Trophoblast cell (in vitro differentiated cells and primary cell): ENCODE results near the gene CLIC4.

Source experiments
- DNase-seq, 2 donors: peaks; one replicate each; pipeline ENCODE4 v3.0.0-alpha.2; 2016
- H2AFZ ChIP-seq: 2 replicates; pipeline ENCODE4 v1.6.1; 2013; ENCODE audit warnings: low read length, moderate library complexity, mild to moderate bottlenecking; ENCODE audit not compliant: insufficient read depth, poor library complexity
- H2AK5ac ChIP-seq: 2 replicates; pipeline ENCODE4 v1.6.1; 2013; ENCODE audit warnings: mild to moderate bottlenecking, low read length
- H2BK120ac ChIP-seq: 2 replicates; pipeline ENCODE4 v1.6.1; 2013; ENCODE audit warnings: low read length, mild to moderate bottlenecking, moderate library complexity; ENCODE audit not compliant: insufficient read depth, poor library complexity
- H2BK12ac ChIP-seq: 2 replicates; pipeline ENCODE4 v1.6.1; 2013; ENCODE audit warnings: mild to moderate bottlenecking, low read length, moderate library complexity
- H2BK5ac ChIP-seq: 2 replicates; pipeline ENCODE4 v1.6.1; 2013; ENCODE audit warnings: low read length, low read depth, moderate library complexity, mild to moderate bottlenecking; ENCODE audit not compliant: poor library complexity
- H3K14ac ChIP-seq: 2 replicates; pipeline ENCODE4 v1.6.1; 2013; ENCODE audit warnings: mild to moderate bottlenecking, low read length
- H3K18ac ChIP-seq: 2 replicates; pipeline ENCODE4 v1.6.1; 2013; ENCODE audit warnings: mild to moderate bottlenecking, low read length
- H3K23ac ChIP-seq: 2 replicates; pipeline ENCODE4 v1.6.1; 2013; ENCODE audit warnings: low read length
- H3K27ac ChIP-seq: 2 replicates; pipeline ENCODE4 v1.5.1; 2013; ENCODE audit warnings: low read depth, mild to moderate bottlenecking, inconsistent platforms, low read length, moderate library complexity
- H3K27me3 ChIP-seq: 2 replicates; pipeline ENCODE4 v1.6.1; 2013; ENCODE audit warnings: inconsistent platforms, mild to moderate bottlenecking, low read length, moderate library complexity; ENCODE audit not compliant: insufficient read depth
- H3K36me3 ChIP-seq, 2 experiments: 1 replicate in 1 of 2; 2 replicates in 1 of 2; pipeline ENCODE4 v1.6.1; 2013; ENCODE audit warnings: low read length in 2 of 2, mild to moderate bottlenecking in 2 of 2, moderate library complexity in 1 of 2; ENCODE audit not compliant: insufficient read depth in 2 of 2, control insufficient read depth in 1 of 2
- H3K4ac ChIP-seq: 2 replicates; pipeline ENCODE4 v1.6.1; 2013; ENCODE audit warnings: low read depth, mild to moderate bottlenecking, low read length, moderate library complexity
- H3K4me1 ChIP-seq, 2 experiments: 1 replicate in 1 of 2; 2 replicates in 1 of 2; pipeline ENCODE4 v1.6.1; 2013; ENCODE audit warnings: low read length in 2 of 2, mild to moderate bottlenecking in 2 of 2, moderate library complexity in 1 of 2; ENCODE audit not compliant: insufficient read depth in 2 of 2, control insufficient read depth in 1 of 2
- H3K4me2 ChIP-seq: 2 replicates; pipeline ENCODE4 v1.6.1; 2013; ENCODE audit warnings: inconsistent platforms, mild to moderate bottlenecking, low read length, moderate library complexity
- H3K4me3 ChIP-seq: 2 replicates; pipeline ENCODE4 v1.5.1; 2013; ENCODE audit warnings: mild to moderate bottlenecking, low read depth, low read length, inconsistent platforms
- H3K79me1 ChIP-seq: one replicate; pipeline ENCODE4 v1.6.1; 2013; ENCODE audit warnings: low read length
- H3K79me2 ChIP-seq: 2 replicates; pipeline ENCODE4 v1.6.1; 2013; ENCODE audit warnings: low read length, mild to moderate bottlenecking; ENCODE audit not compliant: control insufficient read depth, insufficient read depth, poor library complexity
- H3K9ac ChIP-seq: 2 replicates; pipeline ENCODE4 v1.6.1; 2013; ENCODE audit warnings: mild to moderate bottlenecking, low read length
- H3K9me3 ChIP-seq: 2 replicates; pipeline ENCODE4 v1.6.1; 2013; ENCODE audit warnings: low read depth, mild to moderate bottlenecking, control low read depth, inconsistent platforms, low read length; ENCODE audit not compliant: insufficient read depth
- H4K12ac ChIP-seq: 2 replicates; pipeline ENCODE4 v1.6.1; 2013; ENCODE audit warnings: low read depth, mild to moderate bottlenecking, low read length, moderate library complexity
- H4K8ac ChIP-seq: 2 replicates; pipeline ENCODE4 v1.6.1; 2013; ENCODE audit warnings: low read depth, mild to moderate bottlenecking, low read length, moderate library complexity
- H4K91ac ChIP-seq: one replicate; pipeline ENCODE4 v1.6.1; 2013; ENCODE audit warnings: low read depth, mild to moderate bottlenecking, low read length, moderate library complexity
- WGBS: extraction: QIAGEN DNeasy Blood & Tissue Kit; methylation state at CpG from one replicate; pipeline ENCODE4 v1.1.7; 2013; ENCODE audit warnings: missing lambda C conversion rate; ENCODE audit not compliant: insufficient read length, insufficient coverage; ENCODE audit errors: extremely low coverage; 5-methylcytosine and 5-hydroxymethylcytosine counted together

The CLIC4 gene

DNA sequence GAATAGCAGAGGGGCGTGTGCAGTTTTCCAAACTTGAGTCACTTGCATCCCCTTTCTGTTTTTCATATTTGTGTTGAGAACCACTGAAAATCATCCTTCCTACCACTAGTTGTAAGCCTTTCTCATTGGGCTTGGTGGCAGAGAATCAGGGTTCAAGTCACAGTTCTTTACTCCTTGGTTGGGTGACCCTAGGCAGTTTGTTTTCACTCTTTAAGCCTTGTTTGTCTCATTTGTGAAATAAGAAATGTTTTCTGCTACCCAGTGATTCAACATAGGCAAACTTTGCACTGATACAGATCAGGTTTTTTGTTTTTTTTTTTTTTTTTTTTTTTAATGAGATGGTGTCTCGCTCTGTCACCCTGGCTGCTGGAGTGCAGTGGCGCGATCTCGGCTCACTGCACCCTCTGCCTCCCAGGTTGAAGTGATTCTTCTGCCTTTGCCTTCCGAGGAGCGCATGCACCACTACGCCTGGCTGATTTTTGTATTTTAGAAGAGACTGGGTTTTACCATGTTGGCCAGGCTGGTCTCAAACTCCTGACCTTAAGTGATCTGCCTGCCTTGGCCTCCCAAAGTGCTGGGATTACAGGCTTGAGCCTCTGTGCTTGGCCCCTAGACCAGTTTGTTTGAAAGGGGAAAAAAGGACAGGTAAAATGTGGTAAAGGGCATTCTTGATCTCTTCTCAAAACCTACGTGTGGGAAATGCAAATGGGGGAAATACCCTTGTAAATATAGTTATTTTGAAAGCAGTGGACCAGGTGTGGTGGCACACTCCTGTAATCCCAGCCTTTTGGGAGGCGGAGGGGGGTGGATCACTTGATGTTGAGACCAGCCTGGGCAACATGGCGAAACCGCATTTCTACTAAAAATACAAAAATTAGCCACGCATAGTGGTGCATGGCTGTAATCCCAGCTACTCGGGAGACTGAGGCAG is 3.2 kb downstream of the CLIC4 start:
- H3K4me1 ChIP-seq: peaks cover 6 to 18% of the 10 kb centered on the region in 2 experiments
- H2BK12ac ChIP-seq: no peak overlapping the region
- peak overlapping the region; percentile 28 for H3K4me2 ChIP-seq
- DNase-seq: peak in 1 of 2 donors; percentile 26
- no peak overlapping the region for H4K91ac ChIP-seq
- no peak overlapping the region for H4K8ac ChIP-seq
- H3K79me1 ChIP-seq: peaks cover 19% of the 10 kb centered on the region
- no peak overlapping the region for H3K9ac ChIP-seq
- H3K9me3 ChIP-seq: no peaks in the 10 kb centered on the region
- H3K23ac ChIP-seq: no peak overlapping the region
- H3K79me2 ChIP-seq: peaks cover 46% of the 10 kb centered on the region
- H2BK5ac ChIP-seq: no peak overlapping the region
- H3K27me3 ChIP-seq: no peaks in the 10 kb centered on the region
- H3K18ac ChIP-seq: no peak overlapping the region
- H3K4me3 ChIP-seq: no peak overlapping the region
- H3K27ac ChIP-seq: no peak overlapping the region
- H4K12ac ChIP-seq: no peak overlapping the region
- H3K36me3 ChIP-seq: peaks cover 2 to 5% of the 10 kb centered on the region in 2 experiments
- no peak overlapping the region for H2AK5ac ChIP-seq
- no CpG with 5 or more reads among the region's 14 CpGs for WGBS
- H2BK120ac ChIP-seq: no peak overlapping the region
- H2AFZ ChIP-seq: no peak overlapping the region
- H3K4ac ChIP-seq: peak overlapping the region; percentile 97
- no peak overlapping the region for H3K14ac ChIP-seq

DNA sequence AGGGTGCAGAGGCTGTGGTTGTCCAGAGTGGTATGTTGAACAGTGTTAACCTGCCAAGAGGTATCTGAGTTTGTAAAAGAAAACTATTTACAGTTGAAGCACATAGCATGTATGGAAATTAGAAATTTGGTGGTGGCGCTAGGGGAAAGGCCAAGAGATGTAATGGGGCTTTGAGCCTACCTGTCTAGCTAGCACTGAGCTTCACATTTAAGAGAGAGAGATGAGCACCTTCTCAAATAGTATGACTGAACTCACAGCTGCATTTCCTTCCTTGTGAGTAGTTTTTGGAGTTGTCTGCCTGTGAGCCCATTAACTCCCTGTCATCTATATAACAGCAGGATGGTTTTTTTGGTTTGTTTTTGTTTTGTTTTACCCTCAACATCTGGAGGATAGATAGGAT is 4.0 kb downstream of the CLIC4 start:
- no peak overlapping the region for H4K12ac ChIP-seq
- no peak overlapping the region for H2AFZ ChIP-seq
- no peak overlapping the region for H4K91ac ChIP-seq
- H2BK120ac ChIP-seq: no peak overlapping the region
- no peak overlapping the region for H2BK12ac ChIP-seq
- H3K4ac ChIP-seq: peak overlapping the region; percentile 43
- H3K4me3 ChIP-seq: no peak overlapping the region
- no peak overlapping the region for H3K4me2 ChIP-seq
- H3K27ac ChIP-seq: no peak overlapping the region
- H3K4me1 ChIP-seq: peaks cover 3 to 12% of the 10 kb centered on the region in 2 experiments
- WGBS: no CpG with 5 or more reads among the region's 1 CpG
- no peak overlapping the region for H4K8ac ChIP-seq
- H3K14ac ChIP-seq: no peak overlapping the region
- no peaks in the 10 kb centered on the region for H3K9me3 ChIP-seq
- H3K23ac ChIP-seq: no peak overlapping the region
- H2AK5ac ChIP-seq: no peak overlapping the region
- no peak overlapping the region for H3K9ac ChIP-seq
- H2BK5ac ChIP-seq: no peak overlapping the region
- peak in 1 of 2 donors; percentile 24 for DNase-seq
- no peaks in the 10 kb centered on the region for H3K27me3 ChIP-seq
- H3K79me1 ChIP-seq: peaks cover 15% of the 10 kb centered on the region
- peaks cover 2 to 5% of the 10 kb centered on the region in 2 experiments for H3K36me3 ChIP-seq
- H3K18ac ChIP-seq: no peak overlapping the region
- peaks cover 46% of the 10 kb centered on the region for H3K79me2 ChIP-seq

DNA sequence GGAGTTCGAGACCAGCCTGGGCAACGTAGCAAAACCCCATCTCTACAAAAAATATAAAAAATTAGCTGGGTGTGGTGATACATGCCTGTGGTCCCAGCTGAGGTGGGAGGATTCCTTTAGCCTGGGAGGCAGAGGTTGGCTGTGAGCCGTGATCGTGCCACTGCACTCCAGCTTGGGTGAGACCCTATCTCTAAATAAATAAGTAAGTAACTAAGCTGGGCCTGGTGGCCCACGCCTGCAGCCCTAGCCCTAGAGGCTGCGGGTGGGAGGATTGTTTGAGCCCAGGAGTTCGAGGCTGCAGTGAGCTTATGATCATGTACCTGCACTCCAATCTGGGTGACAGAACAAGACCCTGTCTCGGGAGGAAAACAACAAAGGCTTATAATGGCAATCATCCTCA is 4.6 kb downstream of the CLIC4 start:
- Histone ChIP-seq H3K36me3 (peaks cover 2 to 5% of the 10 kb centered on the region in 2 experiments), H3K23ac (no peak overlapping the region), H4K12ac (no peak overlapping the region), H3K4me3 (no peak overlapping the region), H3K27me3 (no peaks in the 10 kb centered on the region), H4K91ac (no peak overlapping the region), H2BK120ac (no peak overlapping the region), H3K27ac (no peak overlapping the region), H3K4me1 (peaks cover 3 to 10% of the 10 kb centered on the region in 2 experiments), H2BK12ac (no peak overlapping the region), H3K79me2 (peaks cover 46% of the 10 kb centered on the region), H3K9ac (no peak overlapping the region), H2AK5ac (no peak overlapping the region), H3K14ac (no peak overlapping the region), H3K4ac (peak overlapping the region; percentile 61), H3K9me3 (no peaks in the 10 kb centered on the region), H3K79me1 (peaks cover 13% of the 10 kb centered on the region), H2BK5ac (no peak overlapping the region), H3K4me2 (no peak overlapping the region), H3K18ac (no peak overlapping the region), H2AFZ (no peak overlapping the region), H4K8ac (no peak overlapping the region)
- DNase-seq: peak in 1 of 2 donors; percentile 9
- WGBS: no CpG with 5 or more reads among the region's 8 CpGs

DNA sequence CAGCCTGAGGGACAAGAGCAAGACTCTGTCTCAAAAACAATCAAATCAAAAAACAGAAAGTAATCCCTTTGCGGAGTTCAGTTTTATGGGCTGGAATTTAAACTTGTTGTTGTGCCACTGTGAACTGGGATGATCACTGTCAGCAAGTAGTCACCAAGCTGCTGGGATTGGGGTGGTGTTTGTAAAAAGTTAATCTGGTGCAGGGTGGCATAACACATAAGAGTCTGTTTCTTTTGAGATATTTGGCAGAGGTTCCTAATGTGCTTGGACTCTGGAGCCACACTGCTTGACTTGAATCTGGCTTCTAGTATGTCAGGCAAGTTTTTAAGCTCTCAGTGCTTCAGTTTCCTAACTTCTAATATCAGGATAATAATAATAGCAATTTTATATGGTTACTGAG is 6.6 kb downstream of the CLIC4 start:
- Histone ChIP-seq H4K12ac (no peak overlapping the region), H3K36me3 (peaks cover 2 to 5% of the 10 kb centered on the region in 2 experiments), H3K9me3 (no peaks in the 10 kb centered on the region), H3K23ac (no peak overlapping the region), H2BK120ac (no peak overlapping the region), H2BK5ac (no peak overlapping the region), H2AFZ (no peak overlapping the region), H2AK5ac (no peak overlapping the region), H3K4me1 (peaks cover 3 to 10% of the 10 kb centered on the region in 2 experiments), H3K4me2 (no peak overlapping the region), H3K27me3 (no peaks in the 10 kb centered on the region), H3K4ac (peak overlapping the region; percentile 24), H3K27ac (no peak overlapping the region), H4K8ac (no peak overlapping the region), H3K18ac (no peak overlapping the region), H3K14ac (no peak overlapping the region), H3K9ac (no peak overlapping the region), H2BK12ac (no peak overlapping the region), H3K79me2 (peaks cover 36% of the 10 kb centered on the region), H4K91ac (no peak overlapping the region), H3K79me1 (peaks cover under 1% of the 10 kb centered on the region), H3K4me3 (no peak overlapping the region)
- peak in 1 of 2 donors; percentile 2 for DNase-seq
- no CpG with 5 or more reads among the region's 1 CpG for WGBS
